ENCODE measurements around the gene FAN1. TPM values are rescaled to one million over a fixed set of nuclear protein-coding genes. Genes with fewer than 3 reads are reported as not detected.

FAN1 gene
- total and polyA plus RNA-seq, 9 of the 15 experiments (the other 6 are each of a cell fraction or from before 2014, with no cell fraction given), result 1.5 to 16.8 (median 12.0) TPM

- TF ChIP-seq E4F1 (CRISPR knock-in tag; IDR thresholded peaks at IDR 0.05; ENCODE audit: borderline replicate concordance) (no peak), VEZF1 (CRISPR knock-in tag; IDR thresholded peaks at IDR 0.05) (no peak), NFATC3 (IDR thresholded peaks at IDR 0.05) (no peak), NFRKB (IDR thresholded peaks at IDR 0.05; ENCODE audit: low read depth) (no peak), ZNF589 (CRISPR knock-in tag; IDR thresholded peaks at IDR 0.05; ENCODE audit: low read depth) (0 out of 2 replicates have a peak, but pooled peaks have one; percentile 25), TBL1XR1 (IDR thresholded peaks at IDR 0.05; ENCODE audit: low read length in 2 of 2) (no peak), CSDE1 (IDR thresholded peaks at IDR 0.05) (no peak), PHF21A (IDR thresholded peaks at IDR 0.05; ENCODE audit: borderline replicate concordance, low read depth) (0 out of 2 replicates have a peak, but pooled peaks have one; percentile 68), ILK (tag; IDR thresholded peaks at IDR 0.05; ENCODE audit: borderline replicate concordance, low read depth) (no peak), PCBP1 (IDR thresholded peaks at IDR 0.05; ENCODE audit: low read depth, low read length, poor library complexity, severe bottlenecking) (no peak), ZNF584 (CRISPR knock-in tag; IDR thresholded peaks at IDR 0.05; ENCODE audit: low read depth) (no peak), DPF2 (IDR thresholded peaks at IDR 0.05) (no peak), DMBX1 (CRISPR knock-in tag; IDR thresholded peaks at IDR 0.05; ENCODE audit: borderline replicate concordance) (no peak), RBM15 (IDR thresholded peaks at IDR 0.05; ENCODE audit: insufficient read depth, low read length) (no peak), KDM4B (IDR thresholded peaks at IDR 0.05; ENCODE audit: borderline replicate concordance in 2 of 2, low read depth in 1 of 2) (no peak), NFE2 (IDR thresholded peaks at IDR 0.05; ENCODE audit: low read depth) (no peak), ZBED1 (IDR thresholded peaks at IDR 0.05) (no peak)
- TF ChIP-seq, protein P1, sequence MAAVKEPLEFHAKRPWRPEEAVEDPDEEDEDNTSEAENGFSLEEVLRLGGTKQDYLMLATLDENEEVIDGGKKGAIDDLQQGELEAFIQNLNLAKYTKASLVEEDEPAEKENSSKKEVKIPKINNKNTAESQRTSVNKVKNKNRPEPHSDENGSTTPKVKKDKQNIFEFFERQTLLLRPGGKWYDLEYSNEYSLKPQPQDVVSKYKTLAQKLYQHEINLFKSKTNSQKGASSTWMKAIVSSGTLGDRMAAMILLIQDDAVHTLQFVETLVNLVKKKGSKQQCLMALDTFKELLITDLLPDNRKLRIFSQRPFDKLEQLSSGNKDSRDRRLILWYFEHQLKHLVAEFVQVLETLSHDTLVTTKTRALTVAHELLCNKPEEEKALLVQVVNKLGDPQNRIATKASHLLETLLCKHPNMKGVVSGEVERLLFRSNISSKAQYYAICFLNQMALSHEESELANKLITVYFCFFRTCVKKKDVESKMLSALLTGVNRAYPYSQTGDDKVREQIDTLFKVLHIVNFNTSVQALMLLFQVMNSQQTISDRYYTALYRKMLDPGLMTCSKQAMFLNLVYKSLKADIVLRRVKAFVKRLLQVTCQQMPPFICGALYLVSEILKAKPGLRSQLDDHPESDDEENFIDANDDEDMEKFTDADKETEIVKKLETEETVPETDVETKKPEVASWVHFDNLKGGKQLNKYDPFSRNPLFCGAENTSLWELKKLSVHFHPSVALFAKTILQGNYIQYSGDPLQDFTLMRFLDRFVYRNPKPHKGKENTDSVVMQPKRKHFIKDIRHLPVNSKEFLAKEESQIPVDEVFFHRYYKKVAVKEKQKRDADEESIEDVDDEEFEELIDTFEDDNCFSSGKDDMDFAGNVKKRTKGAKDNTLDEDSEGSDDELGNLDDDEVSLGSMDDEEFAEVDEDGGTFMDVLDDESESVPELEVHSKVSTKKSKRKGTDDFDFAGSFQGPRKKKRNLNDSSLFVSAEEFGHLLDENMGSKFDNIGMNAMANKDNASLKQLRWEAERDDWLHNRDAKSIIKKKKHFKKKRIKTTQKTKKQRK (IDR thresholded peaks at IDR 0.05; ENCODE audit: borderline replicate concordance, low read depth, low read length), result no peak
- TF ChIP-seq, protein P2, sequence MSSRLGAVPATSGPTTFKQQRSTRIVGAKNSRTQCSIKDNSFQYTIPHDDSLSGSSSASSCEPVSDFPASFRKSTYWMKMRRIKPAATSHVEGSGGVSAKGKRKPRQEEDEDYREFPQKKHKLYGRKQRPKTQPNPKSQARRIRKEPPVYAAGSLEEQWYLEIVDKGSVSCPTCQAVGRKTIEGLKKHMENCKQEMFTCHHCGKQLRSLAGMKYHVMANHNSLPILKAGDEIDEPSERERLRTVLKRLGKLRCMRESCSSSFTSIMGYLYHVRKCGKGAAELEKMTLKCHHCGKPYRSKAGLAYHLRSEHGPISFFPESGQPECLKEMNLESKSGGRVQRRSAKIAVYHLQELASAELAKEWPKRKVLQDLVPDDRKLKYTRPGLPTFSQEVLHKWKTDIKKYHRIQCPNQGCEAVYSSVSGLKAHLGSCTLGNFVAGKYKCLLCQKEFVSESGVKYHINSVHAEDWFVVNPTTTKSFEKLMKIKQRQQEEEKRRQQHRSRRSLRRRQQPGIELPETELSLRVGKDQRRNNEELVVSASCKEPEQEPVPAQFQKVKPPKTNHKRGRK (tag; IDR thresholded peaks at IDR 0.05), result no peak
Measured at GRCh38 chr15:30990446-30991254, 86.9 kb downstream of the FAN1 start (continued).
